Middle frontal gyrus (tissue), 1 donor: ENCODE results near the gene FOXP4.

Source experiments
- DNase-seq: peaks from one replicate; pipeline ENCODE4 v3.0.0-alpha.2; 2015; ENCODE audit warnings: low spot score; ENCODE audit errors: extremely low spot score

Gene FOXP4

GRCh38 chr6:41522780-41523548 is 23.2 kb upstream of the FOXP4 start:
- no peak for DNase-seq

DNA sequence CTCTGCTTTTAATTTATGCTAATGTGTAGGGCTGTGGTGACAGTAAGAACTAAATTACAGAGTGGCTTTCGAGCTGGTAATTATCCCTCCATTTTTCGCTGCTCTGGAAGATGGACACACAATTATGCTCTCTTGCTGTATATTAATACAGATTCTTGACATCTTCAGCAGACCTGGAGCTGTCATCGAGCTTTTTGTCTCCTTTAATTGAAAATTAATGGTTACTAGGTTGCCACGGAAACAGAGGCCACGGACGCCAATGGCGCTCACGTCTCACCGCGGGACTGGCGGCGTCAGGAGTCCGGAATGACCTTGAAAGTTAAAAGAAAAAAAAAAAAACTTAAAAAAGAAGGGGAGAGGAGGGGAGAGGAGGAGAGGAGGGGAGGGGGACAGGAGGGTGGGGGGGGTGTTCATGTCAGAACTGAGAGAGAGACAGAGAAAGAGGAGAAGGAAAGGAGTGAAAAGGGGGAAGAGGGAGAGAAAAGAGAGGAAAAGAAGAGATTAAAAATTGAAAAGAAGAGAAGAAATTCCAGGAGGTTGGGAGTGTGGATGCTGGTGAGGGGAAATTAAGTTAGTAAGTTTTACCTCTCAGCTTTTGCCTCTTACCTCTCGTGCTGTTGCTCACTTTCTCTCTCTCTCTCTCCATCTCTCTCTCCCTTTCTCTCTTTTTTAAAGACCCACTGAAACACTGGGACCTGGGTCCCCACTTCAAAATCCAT is 22.1 kb upstream of the FOXP4 start:
- DNase-seq = no peak

GRCh38 chr6:41524634-41525011 is 21.6 kb upstream of the FOXP4 start:
- DNase-seq = no peak

GRCh38 chr6:41527721-41528408 is 18.3 kb upstream of the FOXP4 start:
- no peak for DNase-seq

GRCh38 chr6:41528409-41528963 is 17.7 kb upstream of the FOXP4 start:
- DNase-seq = no peak

DNA sequence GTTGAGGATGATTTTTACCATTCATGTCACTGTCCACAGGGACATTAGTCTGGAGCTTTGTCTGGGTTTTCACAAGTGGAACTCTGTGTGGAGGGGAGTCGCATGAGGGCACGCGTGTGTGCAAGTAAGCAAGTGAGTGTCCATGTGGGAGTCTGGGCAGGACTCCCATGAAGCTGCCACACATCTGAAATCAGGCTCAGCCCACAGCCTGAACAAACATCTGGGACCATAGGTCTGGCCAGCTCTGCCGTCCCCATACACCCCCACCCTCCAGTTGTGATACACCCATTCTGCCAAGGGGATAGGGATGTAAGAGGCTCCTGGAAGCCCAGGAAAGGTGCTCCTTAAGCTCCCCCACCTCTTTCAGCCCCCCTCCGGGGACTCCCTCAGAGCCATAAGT is 17.1 kb upstream of the FOXP4 start:
- no peak for DNase-seq

DNA sequence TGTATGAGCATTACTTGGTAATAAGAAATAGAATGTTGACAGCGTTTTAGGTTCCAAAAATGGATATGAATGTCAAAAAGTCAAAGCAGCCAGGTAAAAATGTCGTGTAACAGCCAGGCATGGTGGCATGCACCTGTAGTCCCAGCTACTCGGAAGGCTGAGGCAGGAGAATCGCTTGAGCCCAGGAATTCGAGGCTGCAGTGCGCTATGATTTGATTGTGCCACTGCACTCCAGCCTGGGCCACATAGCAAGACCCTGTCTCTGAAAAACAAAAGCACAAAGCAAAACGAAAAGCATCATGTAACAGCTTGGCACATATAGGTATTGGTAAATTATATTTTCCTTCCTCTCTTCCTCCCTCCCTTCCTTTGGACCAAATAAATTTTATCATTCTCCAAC is 16.2 kb upstream of the FOXP4 start:
- no peak for DNase-seq

DNA sequence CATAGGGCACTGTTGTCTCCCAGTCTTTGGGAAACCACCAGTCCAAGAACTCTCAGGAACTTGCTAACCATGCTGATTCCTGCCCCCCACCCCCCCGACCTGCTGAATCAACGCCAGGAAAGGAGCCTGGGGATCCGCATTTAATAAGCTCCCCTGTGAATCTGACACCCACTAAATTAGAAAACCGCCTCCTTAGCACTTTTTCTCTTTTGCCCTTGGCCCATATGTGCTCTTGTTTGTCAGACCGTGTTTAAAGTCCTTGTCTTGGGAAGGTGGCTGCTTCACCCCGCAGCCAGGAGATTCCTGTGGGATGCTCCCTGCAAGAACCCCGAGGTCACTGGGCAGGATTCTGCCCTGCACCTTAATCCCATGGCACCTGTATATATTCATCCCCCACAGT is 15.7 kb upstream of the FOXP4 start:
- no peak for DNase-seq

DNA sequence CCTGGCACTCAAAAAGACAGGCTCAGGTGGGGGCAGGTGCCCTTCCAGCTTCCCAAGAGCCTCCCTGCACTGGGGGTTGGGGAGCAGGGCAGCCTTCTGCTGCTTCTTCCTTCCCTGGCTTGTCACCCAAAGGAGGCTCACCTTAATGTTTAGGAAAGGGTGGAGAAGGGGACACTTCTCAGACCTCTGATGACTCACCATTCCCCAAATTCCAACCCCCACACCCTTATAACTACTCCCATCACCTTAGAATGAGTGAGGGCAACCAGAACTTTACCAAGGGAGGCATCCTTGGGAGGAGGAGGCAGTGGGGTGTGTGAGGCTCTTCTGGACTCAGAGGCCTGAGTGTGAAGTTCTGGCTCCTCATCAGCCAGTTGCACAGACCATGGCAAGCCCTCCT is 15.2 kb upstream of the FOXP4 start:
- DNase-seq = no peak

DNA sequence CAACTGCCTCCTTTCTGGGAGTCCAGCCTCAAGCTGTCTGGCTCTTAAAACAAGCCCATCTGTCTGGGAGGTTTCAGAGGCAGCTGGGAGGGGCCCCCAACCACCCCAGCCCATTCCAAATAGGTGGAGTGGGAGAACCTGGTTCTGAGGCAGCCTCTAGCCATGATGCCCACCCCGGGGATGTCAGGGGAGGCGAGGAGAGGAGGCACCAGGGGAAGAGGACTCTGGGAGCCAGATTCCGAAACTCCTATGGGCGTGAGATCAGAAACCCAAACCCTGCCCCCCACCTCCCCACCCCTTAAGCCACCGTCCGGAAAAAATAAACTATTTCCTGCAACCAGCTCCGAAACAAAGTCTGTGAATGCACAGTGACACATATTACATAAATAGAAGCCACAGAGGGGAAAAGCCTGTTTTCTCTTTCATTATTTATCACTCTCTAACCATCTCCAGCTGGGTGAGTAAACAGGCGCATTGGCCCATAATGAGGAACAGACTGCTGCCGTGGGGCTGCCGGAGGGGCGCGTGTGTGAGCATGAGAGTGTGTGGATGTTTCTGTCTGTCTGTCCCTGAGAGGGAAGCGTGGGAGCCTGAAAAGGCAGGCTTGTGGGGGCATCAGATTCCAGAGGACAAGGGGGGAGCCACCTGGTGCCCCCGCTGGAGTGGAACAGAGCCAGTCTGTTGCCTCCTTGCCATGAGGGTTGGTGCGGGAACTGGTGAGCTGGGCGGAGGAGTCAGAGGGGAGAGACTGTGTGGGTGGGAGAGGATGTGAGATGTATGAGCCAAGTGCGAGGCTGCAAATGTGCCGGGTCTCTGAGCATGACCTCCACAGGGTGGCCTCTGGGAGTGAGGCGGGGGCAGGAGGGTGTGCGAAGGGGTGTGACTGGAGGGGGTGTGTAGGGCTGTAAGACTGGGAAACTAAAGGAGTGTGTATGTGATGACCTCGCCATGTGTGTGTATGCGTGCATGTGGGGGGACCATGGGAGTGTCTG is 14.3 kb upstream of the FOXP4 start:
- DNase-seq = no peak

- no peak for DNase-seq
Measured at GRCh38 chr6:41535766-41536165, 10.4 kb upstream of the FOXP4 start.

- DNase-seq = no peak
Measured at GRCh38 chr6:41536795-41537758, 9.1 kb upstream of the FOXP4 start.

DNA sequence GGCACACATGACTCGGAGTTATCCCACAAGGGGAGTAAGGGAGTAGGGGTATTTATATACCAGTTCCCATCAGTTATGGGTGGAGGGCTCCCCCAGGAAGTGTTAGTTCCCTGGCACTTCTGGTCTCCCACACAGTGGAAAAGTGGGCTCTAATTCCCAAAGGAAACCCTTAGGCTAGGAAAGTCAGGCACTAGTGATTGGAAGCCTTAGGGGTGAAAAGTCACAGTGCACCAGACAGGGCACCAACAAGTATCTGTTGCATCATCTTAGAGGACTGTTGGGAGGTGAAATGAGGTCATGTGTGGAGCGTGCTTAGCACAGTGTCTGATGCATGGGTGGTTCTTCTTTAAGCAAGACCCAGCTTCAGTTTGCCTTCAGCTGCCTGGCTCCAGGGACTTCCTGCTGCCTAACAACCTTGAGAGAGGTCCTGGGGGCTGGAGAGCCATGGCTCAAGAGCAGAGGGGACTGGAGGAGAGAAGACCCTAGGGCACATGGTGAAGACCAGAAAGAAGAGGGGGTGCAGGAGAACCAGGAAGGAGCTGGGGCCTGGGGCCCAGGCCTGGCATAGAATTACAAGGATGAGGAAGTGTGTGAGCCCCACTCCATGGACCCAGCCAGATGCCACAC is 7.5 kb upstream of the FOXP4 start:
- DNase-seq = no peak

GRCh38 chr6:41539204-41539603 is 7.0 kb upstream of the FOXP4 start:
- no peak for DNase-seq

DNA sequence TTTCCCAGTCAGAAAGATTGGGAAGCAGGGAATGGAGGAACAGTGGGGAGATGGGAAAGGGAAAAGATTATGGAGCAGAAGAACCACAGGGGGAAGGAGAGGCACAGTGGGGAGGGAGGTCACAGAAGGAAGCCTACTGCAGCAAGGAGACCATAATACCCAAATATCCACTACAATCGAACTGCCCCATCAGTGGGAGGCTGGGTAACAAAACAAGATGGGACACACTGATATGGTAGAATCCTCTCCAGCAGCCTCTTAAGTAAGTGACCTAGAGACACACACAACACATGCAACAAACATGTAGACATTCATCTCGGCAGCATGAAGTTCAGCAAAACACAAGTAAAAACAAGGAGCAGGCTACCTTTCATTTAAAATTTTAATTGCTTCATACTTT is 4.8 kb upstream of the FOXP4 start:
- DNase-seq = no peak

DNA sequence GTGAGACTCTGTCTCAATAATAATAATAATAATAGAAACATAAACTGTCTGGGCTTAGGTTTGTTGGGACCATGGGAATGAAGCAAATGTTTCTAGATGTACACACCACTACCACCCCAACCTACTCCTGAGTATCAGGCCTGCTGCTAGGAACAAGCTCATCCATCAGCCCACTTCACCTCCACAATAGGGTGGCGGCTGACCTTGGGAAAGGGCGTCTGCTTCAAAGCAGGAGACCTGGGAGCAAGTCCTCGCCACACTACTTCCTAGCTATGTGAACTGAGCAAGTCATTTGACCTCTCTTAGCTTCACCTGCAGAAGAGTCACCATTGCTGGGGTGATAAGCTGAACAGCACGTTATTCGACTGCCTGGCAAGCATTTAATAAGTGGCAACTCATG is 3.1 kb upstream of the FOXP4 start:
- DNase-seq = no peak

GRCh38 chr6:41545247-41545702 is 906 bp upstream of the FOXP4 start:
- no peak for DNase-seq

- peak; percentile 24 for DNase-seq
Measured at GRCh38 chr6:41546475-41546865, 289 bp downstream of the FOXP4 start.
